ENCODE measurements around the gene TCF7L1.

The TCF7L1 gene

DNA sequence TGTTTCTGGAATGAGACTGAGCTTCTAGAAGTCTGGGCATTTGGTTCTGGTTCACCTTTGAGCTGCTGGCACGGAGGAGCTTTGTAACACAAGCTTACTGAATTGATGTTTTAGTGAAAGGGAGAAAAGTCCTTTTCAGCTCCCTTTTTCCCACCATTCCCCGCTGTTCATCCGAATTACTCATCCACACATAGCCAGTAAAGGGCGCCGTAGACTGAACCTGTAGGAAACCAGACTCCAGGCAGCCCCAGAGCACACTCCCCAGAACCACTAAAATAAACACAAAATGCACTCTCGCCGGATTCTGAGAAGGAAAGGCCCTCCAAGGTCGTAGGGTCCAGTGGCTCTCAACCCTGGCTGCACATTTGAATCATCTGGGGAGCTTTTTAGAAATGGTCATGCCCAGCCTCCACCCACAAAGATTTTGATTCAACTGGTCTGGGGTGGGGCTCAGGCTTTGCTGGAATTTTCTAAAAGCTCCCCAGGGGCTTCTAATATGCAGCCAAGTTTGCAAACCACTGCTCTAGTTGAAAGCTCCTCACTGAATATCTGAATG, 29.6 kb downstream of the TCF7L1 start:
- no peak for DNase-seq (ENCODE audit: low read depth in 3 of 3, low spot score in 1 of 3)

DNA sequence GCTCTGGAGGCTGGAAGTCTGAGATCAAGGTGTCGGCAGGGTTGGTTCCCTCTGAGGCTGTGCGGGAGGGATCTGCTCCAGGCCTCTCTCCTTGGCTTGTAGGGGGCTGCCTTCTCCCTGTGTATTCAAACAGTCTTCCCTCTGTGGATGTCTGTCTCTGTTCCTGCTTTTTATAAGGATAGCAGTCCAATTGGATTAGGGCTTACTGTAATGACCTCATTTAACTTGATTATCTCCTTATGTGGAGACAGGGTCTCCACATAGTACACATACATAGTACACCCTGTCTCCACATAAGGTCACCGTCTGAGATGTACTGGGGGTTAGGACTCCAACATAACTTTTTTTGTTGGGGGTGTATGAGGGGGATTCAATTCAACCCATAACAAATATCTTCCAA, 30.5 kb downstream of the TCF7L1 start:
- DNase-seq (ENCODE audit: low read depth in 3 of 3, low spot score in 1 of 3) = no peak

DNA sequence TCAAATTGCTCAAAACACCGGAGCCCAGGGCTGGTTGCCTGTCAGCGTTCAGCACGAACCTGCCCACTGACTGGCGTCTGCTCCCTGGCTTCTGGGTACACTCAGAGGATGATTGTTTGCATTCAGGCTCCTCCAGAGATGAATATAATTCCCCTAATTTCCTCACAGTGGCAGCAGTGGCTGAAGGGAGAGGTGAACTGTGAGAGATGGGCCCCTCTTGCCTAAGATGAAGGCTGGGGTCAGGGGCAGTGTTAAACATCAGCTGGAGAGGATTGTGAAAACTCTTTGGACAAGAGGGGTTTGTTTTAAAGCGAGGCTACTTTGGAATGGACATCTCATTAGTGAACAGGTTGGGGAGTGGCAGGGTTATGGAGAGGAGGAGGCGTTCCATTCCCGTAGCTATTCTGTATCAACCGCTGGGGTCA, 31.0 kb downstream of the TCF7L1 start:
- DNase-seq (ENCODE audit: low read depth in 3 of 3, low spot score in 1 of 3) = no peak

DNA sequence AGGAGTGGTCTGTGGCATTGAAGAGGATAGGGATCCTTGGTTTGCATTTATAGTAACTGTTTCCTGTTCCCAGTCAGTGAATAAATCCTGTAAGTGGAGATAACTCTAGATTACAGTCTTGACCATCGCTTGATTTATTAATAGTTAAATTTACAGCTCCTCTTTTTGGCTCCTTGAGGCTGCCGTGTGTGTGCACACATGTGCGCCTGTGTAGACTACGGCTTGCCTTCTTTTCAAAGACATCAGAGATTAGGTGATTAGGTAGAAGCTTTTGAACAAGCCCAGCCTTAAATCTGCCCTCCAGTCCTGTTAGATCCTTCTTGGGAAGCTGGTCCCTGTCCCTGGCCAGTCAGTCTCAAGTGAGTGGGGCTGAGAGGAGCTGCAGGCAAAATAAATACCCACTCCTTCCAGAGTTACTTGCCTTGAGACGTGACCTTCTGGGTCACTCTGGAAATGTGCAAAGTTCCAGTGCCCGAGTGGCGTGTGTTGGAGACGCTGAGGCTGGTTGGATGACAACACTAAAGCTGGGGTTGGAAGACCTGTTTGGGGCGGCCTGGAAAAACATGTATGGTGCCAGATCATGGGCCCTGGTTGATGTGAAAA, 32.0 kb downstream of the TCF7L1 start:
- no peak for DNase-seq (ENCODE audit: low read depth in 3 of 3, low spot score in 1 of 3)

DNA sequence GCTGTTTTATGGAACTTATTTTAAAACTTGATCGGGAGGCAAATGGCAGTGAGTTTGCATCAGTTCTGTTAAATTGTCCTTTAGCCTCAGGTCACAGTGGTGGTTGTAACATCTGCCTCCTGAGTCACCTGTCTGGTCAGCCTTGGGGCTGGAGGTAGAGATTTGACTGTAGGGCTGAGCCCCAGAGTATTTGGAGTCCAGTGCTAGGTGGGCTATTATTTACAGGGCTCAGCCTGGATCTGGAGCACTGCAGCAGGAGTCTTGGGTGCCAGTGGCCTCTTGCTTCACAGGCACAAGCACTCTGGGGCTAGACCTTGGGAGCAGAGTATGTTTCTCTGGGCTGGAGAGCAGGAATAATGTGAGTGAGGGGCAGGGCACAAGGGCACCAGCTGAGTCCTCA, 32.8 kb downstream of the TCF7L1 start:
- no peak for DNase-seq (ENCODE audit: low read depth in 3 of 3, low spot score in 1 of 3)

DNA sequence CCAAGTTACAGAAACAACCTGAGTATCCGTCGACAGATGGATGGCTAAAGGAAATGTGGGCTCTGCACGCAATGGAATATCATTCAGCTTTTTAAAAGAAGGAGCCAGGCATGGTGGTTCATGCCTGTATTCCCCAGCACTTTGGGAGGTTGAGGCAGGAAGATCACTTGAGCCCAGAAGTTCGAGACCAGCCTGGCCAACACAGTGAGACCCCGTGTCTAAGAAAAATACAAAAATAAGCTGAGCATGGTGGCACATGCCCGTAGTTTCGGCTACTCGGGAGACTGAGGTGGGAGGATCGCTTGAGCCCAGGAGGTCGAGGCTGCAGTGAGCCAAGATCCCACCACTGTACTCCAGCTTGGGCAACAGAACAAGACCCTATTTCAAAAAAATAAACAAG, 34.3 kb downstream of the TCF7L1 start:
- DNase-seq (ENCODE audit: low read depth in 3 of 3, low spot score in 1 of 3) = no peak

DNA sequence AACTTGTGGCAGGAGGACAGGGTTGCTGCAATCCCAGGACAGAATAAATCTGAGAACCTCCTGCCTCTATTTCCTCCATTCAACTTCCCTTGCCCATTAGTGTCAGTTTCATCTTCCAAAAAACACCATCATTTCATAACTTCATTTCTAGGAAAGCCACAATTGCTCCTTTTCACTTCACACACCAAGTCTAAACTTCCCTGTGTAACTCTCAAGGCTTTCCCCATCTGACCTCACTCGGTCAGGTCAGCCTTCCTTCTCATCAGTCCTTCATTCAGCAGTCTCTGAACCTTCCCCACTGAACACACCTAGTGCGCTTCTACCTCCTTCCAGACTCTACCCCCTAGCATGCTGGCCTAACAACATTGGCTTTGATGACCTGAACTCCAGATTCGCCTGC, 35.8 kb downstream of the TCF7L1 start:
- DNase-seq (ENCODE audit: low read depth in 3 of 3, low spot score in 1 of 3) = no peak

DNA sequence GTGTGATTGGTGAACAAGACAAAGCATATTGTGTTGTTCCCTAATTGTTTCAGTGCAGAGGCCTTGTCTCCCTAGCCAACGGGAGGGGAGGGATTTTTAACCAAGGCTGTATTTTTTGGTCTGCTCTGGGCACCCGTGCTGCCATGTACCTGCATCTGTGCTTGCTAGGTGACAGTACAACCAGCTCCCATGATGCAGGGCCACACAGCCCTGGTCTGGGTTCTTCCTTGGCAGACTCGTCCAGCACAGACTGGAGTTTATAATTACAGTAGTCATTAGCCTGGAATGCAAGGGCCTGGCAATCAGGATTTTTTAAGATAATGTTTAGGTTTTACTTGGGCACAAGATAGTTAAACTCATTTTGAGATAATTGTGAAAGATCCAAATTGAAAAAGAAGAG, 36.4 kb downstream of the TCF7L1 start:
- DNase-seq (ENCODE audit: low read depth in 3 of 3, low spot score in 1 of 3) = no peak

DNA sequence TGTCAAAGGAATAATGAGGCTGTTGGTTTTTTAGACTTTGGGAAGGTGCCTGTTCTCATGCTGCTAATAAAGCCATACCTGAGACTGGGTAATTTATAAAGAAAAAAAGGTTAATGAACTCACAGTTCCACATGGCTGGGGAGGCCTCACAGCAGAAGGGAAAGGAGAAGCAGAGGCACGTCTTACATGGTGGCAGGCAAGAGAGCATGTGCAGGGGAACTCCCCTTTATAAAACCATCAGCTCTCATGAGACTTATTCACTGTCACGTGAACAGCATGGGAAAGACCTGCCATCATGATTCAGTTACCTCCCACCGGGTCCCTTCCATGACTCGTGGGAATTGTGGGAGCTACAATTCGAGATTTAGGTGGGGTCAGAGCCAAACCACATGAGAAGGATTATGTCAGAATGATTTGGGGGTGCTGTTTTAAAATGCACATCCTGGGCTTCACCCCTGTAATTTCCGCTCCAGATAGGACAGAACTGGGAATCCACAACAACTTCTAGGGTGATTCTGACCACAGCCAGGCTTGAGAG, 37.8 kb downstream of the TCF7L1 start:
- no peak for DNase-seq (ENCODE audit: low read depth in 3 of 3, low spot score in 1 of 3)

DNA sequence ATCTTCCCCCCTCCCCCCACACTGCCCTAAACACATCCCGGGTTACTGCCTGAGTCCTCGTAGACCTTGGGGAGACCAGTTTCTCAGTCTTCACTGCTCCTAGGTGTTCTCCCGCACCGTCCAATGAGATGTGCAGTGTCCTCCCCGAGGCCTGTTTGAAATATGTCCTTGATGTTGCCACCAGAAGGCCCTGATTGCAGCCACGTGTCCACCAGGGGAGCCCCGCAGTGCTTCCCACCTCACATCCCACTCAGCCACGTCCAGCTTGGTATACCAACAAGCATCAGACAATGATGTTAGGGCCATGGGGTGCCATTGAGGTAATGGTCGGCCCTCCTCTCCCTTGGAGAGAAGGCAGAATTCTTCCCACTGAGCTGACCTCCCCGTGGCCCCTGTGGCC, 38.7 kb downstream of the TCF7L1 start:
- DNase-seq (ENCODE audit: low read depth in 3 of 3, low spot score in 1 of 3) = no peak

DNA sequence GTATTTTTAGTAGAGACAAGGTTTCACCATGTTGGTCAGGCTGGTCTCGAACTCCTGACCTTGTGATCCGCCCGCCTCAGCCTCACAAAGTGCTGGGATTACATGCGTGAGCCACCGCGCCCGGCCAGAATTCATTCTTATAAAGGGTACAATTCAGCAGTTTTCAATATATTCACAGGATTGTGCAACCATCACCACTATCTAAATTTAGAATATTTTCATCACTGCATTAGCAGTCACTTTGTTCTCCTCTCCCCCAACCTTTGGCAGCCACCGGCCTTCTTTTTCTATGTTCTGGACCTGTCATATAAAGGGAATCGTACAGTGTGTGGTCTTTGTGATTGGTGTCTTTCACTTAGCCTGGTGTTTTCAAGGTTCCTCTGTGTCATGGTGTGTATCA, 40.7 kb downstream of the TCF7L1 start:
- no peak for DNase-seq (ENCODE audit: low read depth in 3 of 3, low spot score in 1 of 3)

DNA sequence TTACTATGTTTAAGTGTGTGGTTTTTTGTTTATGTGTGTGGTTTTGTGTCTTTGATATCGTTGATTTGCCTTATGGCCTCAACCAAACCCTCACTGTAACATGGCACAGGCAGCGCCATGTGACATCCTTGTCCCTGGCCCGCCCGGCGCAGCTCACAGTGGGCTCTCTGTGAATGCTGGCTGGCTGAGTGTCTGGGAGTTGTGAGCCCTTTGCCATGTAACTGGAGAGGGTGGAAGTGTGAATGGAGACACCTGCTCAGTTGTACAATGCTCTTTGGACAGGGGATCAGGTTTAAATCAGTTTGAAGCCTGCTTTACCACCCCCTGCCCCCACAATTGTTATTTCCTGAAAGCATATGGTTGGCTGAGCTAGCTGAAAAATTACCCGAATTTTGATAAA, 41.8 kb downstream of the TCF7L1 start:
- no peak for DNase-seq (ENCODE audit: low read depth in 3 of 3, low spot score in 1 of 3)

DNA sequence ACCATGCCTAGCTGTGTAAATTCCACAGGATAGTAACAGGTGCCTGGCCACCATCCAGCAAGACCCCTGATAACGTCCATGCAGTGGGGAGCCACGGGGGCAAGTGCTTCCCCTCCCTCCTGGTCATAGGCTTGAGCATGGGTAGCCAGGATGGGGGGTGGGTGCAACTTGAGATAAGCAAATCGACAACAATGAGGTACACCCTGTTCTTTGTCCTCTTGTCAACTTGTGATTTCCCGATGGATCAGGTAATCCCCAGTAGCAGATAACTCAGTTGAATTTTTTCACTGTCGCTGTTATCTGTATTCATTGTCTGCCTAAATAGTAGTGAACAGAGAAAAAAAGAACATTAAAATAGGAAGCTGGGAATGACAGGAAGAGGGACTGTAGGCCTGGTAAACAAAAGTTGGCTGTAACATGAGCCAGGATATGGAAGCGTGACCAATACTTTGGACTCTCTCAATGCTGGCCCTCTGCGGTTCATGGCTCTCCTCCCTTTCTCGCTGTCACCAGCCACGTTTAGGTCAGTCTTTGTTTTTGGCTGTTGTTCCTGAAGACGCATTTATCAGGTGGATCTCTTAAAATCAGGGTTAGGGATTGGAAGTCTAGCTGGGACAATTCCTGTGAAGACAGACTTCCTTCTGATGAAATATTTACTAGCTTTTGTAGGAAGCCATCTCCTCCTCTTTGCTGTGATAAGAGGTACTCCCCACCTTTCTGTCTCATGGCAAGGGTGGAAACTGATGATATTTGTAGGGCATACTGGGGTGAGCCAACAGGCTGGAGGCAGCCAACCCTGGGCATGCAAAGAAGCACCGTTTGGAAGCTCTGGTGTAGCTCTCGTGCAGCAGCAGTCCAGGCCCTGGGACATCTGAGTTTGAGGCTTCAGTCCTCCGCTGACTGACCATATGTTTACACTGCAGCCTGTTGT, 42.4 kb downstream of the TCF7L1 start:
- no peak for DNase-seq (ENCODE audit: low read depth in 3 of 3, low spot score in 1 of 3)

DNA sequence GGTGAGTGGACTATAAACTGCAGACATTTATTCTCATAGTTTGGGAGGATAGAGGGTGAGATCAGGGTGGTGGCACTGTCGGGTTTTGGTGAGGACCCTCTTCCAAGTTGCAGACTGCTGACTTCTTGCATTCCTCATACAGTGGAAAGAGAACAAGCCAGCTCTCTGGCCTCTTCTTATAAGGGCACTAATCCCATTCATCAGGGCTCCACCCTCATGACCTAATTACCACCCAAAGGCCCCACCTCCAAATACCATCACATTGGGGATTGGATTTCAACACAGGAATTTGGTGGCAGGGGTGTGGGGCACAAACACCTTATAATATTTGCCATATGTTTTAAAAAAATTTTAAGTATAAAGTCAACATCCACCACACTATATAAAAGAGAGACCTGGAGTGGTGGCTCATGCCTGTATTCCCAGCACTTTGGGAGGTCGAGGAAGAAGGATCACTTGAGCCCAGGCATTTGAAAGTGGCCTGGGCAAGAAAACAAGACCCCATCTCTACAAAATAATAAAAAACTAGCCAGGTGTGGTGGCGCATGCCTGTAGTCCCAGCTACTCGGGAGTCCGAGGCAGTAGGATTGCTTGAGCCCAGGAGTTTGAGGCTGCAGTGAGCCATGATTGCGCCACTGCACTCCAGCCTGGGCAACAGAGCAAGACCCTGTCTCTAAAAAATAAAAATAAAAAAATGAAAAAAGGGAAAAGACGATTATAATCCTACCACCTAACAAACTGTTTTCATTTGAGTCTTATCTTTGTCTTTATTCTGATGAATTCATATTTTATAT, 44.0 kb downstream of the TCF7L1 start:
- no peak for DNase-seq (ENCODE audit: low read depth in 3 of 3, low spot score in 1 of 3)

DNA sequence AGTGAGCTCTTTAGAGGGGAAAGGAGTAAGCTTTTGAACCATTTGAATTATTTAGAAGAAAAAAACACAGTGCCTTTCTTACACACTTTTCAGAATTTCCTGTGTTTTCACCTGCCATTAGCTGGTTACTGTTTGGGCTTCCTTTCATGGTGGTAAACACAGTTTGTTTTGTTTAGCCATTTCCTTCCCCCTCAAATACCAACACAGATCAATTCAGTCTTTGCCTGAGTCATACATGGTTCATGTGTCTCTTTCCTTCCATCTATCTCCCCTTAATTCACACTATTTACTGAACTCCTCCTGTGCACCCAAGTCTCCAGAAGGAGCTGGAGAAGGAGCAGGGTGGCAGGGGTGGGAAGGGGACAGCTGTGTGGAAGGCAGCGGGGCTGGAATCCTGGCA, 45.0 kb downstream of the TCF7L1 start:
- DNase-seq (ENCODE audit: low read depth in 3 of 3, low spot score in 1 of 3) = no peak

DNA sequence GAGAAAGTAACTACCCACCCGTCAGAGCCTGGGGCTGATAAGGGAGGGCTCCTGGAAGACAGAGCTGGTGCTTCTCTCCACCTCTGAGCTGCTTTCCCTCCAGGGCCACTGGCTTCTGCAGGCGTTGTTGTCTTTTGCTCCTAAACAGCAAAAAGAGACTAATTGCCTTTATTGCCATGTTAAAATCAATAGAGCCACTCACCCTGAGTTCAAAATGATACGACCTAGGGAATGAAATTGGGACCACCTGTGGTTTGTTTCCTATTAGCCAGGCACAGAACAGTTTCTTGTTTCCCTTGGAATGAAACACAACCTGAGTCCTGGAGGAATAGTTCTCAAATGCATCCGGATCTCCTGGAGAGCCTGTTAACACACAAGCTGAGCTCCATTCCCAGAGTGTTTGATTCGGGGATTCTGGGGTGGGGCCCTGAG, 45.8 kb downstream of the TCF7L1 start:
- no peak for DNase-seq (ENCODE audit: low read depth in 3 of 3, low spot score in 1 of 3)

DNA sequence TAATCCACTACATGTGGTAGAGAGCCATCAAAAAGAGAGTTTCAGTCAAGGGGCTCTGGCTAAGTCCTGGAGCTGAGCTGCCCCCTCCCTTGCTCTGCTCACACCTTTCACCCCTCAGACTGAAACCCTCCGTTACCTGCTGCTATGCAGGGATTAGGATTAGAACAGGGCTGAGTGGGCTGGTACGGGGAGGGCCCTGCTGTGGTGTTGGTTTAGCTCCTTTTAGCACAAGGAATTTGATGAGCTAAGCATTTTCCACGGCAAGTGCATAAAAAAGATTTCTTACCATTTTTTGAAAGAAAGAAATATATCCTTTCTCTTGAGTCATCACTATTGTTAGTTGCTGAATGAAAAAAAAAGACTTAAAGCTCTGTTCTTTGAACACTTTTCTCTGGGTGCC, 46.3 kb downstream of the TCF7L1 start:
- no peak for DNase-seq (ENCODE audit: low read depth in 3 of 3, low spot score in 1 of 3)

DNA sequence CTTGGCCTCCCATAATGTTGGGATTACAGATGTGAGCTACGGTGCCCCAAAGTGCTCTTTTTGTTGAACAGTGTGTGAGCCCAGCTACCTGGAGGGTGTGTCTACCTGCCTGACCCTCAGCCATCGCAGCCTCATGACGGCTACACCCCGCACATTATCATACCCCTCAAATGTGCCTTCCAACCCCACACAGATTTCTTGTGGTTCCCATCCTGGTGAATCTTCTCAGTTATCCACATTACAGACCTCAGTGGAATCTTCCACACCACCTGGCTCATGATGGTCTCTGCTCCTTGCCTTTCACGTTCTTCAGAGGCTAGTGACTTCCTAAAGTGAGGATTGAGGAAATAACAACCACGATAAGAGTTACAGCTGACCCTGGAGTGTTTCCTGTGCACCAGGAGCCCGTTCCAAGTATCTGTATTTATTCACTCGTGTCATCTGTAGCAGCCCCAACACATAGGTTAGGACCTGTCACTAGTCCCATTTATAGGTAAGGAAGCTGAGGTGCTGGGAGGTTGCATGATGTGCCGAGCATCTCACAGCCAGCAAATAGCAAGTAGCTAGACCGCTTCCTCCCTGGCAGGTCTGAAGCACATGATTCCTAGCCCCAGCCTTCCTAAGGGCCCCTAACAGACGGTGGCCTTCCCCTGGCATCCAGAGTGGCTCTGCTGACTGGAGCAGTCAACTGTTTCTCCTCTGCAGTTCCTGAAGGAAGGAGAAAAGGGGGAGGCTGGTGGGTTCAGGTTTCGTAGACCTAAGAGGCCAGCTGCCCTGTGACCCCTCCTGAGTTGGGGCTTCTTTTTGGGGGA, 47.3 kb downstream of the TCF7L1 start:
- no peak for DNase-seq (ENCODE audit: low read depth in 3 of 3, low spot score in 1 of 3)

DNA sequence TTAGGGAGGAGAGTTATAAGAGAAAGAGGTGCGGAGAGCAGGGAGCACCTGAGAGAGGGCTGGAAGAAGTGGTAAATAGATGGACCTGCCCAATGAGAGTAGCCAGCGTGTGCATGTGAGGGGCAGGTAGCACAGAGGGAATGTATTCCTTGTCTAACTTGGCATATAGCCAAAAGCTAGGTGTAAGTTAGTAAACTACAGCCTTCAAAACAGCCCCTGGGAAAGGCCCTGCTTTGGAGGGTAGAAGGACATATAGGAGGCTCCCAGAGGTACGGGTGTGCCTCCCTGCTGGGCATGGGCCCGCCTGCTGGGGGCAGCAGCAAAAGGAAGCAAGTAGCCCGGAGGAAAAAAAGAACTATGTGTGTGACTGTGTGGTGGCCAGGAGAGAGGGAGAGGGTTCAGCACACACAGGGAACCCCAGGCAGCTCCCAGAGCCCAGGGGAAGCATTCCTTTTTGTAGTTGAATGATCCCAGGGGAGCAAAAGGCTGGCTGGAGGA, 48.0 kb downstream of the TCF7L1 start:
- DNase-seq (ENCODE audit: low read depth in 3 of 3, low spot score in 1 of 3) = no peak

DNA sequence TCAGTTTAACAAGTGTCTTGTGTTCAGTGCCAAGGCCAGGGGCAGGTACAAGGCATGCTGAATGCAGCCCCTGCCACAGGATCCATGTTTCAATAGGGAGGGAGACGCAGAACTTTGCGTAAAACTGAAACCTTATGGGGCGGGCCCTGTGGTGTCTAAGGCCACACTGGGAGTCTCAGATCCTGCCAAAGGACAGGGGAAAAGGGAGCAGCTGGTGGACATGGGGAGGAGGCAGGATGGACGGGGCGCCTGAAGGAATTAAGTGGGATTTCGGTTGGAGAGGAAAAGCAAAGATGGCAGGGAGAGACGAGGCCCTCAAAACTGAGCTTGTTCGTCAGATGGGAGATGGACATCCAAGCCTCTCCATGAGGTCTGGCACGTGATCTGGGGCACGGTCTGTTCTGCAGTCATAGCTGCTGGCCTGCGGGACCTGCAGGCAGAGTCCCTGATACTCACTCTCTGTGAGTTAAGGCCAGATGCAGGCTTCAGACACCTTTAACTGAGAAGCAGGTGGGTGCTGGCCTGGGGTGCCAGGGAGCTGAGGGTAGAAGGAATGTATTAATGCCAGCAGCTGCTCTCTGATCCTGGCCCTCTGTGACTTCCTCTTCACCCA, 48.8 kb downstream of the TCF7L1 start:
- DNase-seq (ENCODE audit: low read depth in 3 of 3, low spot score in 1 of 3) = no peak
